GM18508 (cell line): ENCODE results near the gene MED13L.

Source experiments
- ATAC-seq: cut with Tn5 transposase; IDR thresholded peaks from one replicate; pipeline ENCODE4 v1.9.1; 2021; ENCODE audit warnings: moderate number of reproducible peaks; ENCODE audit not compliant: insufficient read depth, unreplicated experiment

Gene MED13L

GRCh38 chr12:116277467-116278278, at the start of gene MED13L:
MED13L (minus strand) TSS chr12:116277693; CDS start chr12:116277131, 562 bp downstream.
- ATAC-seq, result no peak

GRCh38 chr12:116325336-116325664, 47.8 kb upstream of the MED13L start:
- ATAC-seq, result peak; percentile 84

DNA sequence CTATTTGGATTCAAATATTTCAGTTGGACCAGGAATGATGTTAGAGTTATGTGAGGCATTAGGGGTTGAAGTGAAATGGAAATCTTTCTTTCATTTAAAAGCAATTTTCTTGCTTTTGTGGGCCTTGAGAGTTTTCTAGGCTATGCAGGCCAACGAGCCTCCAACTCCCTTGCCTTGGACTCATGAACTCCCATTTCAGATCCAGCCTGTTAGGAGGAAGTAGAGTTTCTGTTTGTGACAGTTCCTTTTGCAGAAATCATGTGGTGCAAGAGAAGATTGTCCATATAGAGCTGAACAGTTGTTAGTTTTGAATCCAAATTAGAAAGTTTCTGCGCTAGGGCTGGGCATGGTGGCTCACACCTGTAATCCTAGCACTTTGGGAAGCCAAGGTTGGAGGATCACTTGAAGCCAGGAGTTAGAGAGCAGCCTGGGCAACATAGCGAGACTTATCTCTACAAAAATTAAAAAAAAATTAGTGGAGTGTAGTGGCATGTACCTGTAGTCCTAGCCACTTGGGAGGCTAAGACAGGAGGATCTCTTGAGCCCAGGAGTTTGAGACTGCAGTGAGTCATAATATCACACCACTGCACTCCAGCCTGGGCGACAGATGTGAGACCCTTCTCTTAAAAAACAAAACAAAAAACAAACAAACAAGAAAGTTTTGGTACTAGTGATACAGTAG, 47.3 kb upstream of the MED13L start:
- ATAC-seq, result no peak

DNA sequence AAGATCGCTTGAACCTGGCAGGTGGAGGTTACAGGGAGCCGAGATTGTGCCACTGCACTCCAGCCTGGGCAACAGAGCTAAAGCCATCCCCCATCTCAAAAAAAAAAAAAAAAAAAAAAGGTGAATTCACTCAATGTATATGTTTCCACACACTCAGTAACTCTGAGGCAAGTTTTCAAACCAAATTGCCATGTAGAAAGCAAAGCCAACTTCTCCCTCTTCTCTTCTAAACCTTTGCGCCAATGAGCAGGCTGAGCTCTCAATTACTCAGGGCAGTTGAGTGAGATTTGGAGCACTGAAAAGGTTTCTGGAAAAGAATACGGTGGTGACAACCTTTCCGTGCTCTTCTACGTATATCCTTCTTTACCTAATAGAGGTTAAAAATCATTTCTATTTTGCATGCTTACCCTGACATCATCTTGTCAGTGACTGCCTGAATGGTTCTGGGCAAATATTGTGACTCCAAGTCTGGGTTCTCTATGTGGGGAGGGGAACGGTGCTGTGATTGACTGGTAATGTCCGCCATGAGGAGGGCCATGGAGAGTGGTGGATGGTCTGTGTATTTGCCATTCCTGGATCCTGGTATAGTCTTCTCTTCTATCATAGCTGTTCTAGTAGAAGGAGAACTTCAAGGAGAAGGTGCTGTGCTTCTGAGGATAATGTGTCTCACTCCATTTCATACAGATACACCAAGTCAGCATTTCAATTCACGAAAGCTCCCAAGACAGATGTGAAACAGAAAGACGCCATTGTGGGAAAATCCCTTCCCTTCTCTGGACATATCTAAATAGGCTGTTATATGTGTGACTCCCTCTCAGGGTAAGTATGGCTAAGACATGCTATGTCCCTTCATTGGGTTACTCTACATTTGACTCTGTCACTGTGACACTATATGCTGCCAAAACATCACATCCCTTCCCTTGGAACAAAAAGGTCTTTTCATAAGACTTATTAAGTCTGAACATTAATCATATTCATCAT, 46.2 kb upstream of the MED13L start:
- no peak for ATAC-seq

- no peak for ATAC-seq
Observed at GRCh38 chr12:116321913-116322312, 44.4 kb upstream of the MED13L start.

DNA sequence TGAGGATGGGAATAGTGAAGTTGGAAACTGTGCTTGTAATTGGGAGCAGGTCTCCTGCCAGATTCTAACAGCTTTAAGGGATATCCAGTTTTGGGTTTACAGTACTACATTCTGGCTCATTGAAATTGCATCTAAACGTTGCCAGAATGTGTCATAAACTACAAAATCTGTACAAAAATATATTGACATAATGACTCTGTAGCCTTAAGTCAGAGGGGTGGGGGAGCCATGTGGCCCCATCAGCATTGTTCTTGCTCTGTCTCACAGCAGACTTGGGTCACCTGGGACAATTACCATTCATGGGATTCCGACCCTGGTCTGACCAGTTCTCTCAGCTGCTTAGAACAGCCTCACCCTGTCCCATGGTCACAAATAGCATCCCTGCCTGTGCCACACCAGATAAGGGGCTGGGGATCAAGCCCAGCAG, 43.3 kb upstream of the MED13L start:
- ATAC-seq, result no peak

- no peak for ATAC-seq
Observed at GRCh38 chr12:116319898-116320621, 42.6 kb upstream of the MED13L start.

- ATAC-seq, result no peak
Observed at GRCh38 chr12:116319233-116319897, 41.9 kb upstream of the MED13L start.

- ATAC-seq, result no peak
Observed at GRCh38 chr12:116318576-116319232, 41.2 kb upstream of the MED13L start.

- no peak for ATAC-seq
Observed at GRCh38 chr12:116317986-116318575, 40.6 kb upstream of the MED13L start.

- ATAC-seq, result no peak
Observed at GRCh38 chr12:116317139-116317538, 39.6 kb upstream of the MED13L start.

DNA sequence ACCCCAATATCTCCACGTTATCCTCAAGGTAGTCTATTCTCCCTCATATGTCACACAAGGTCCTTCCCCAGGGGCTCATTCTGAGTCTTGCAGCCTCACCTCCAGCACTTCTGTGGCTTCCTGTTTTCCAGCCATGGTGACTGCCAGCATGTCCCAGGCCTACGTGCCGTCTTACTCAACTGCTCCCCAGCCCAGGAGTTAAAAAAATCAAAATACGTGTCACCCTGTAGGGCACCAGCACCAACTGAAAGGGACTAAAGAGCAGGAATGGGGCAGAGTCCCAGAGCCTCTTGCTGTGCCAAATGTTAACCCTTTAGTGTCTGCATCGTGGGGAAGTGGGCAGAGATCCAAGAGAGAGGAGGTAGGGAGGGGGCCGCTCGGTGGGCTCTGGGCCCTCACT, 37.0 kb upstream of the MED13L start:
- ATAC-seq, result no peak

GRCh38 chr12:116313194-116313927, 35.9 kb upstream of the MED13L start:
- no peak for ATAC-seq

- no peak for ATAC-seq
Observed at GRCh38 chr12:116310082-116310481, 32.6 kb upstream of the MED13L start.

DNA sequence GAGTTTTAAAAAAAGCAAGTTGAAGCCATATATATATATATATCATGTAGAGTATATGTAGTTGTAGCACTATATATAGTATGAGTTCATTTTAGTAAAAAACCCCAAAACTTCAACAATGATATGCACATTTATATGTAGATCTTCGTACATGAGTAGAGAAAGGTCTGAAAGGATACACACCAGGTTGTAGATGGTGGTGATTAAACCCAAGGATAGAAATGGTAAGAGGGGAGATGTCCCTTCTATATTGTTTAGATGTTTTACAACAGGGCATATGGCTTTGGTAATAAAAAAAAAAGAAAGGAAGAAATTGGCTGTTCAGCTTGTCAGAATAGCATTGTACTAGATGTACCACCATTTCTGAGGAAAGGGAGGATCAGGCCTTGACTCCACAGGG, 31.9 kb upstream of the MED13L start:
- ATAC-seq, result no peak

DNA sequence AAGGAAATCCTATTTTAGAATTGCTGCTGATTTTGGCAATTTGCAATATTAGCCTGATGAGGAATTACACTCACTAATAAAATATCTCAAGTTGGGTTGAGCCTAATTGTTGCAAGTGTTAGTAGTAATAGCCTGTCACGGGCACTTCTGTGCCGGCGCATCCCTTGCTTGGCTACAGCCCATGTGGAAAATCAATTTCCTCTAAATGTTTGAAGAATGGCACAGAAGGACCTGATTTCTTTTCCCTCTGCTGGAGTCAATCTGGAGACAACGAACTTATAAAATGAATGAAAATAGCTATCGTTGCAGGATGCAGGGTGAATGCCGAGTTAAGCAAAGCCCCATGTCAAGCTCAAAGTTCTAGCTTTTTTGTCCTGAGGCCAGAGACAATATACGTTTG, 31.2 kb upstream of the MED13L start:
- no peak for ATAC-seq

- ATAC-seq, result no peak
Observed at GRCh38 chr12:116306968-116307367, 29.5 kb upstream of the MED13L start.

DNA sequence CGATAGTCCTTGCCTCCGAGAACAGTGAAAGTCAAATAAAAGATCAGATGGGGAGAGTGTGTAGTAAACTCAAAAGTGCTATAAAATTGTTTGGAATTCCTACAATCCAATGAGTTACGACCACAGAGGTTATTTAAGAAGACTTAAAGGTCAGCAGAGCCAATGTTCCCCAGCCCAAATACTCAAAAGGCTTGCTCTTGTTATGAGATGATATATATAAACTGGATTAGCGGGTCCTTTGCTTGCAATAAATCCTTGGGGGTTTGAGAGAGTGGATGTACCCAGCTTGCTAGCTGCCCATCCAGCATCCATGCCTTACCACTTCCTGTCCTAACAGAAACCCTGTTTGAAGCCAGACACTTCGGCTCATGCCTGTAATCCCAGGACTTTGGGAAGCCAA, 29.0 kb upstream of the MED13L start:
- no peak for ATAC-seq
